HG03520 (cell line): ENCODE data around the gene SNX13.

Experiments used
- ATAC-seq: cut with Tn5 transposase; IDR thresholded peaks from one replicate; pipeline ENCODE4 v1.9.1; 2021; ENCODE audit warnings: mild to moderate bottlenecking, moderate library complexity; ENCODE audit not compliant: unreplicated experiment

SNX13 gene

GRCh38 chr7:17792075-17792936, 148.0 kb downstream of the SNX13 start:
- ATAC-seq, result no peak

- no peak for ATAC-seq
These were observed 153.0 kb downstream of the SNX13 start for GRCh38 chr7:17787257-17787656.

- ATAC-seq, result no peak
These were observed 153.9 kb downstream of the SNX13 start for GRCh38 chr7:17786314-17786852.

GRCh38 chr7:17782216-17782549, 158.1 kb downstream of the SNX13 start:
- ATAC-seq, result no peak

- ATAC-seq, result no peak
These were observed 158.6 kb downstream of the SNX13 start for GRCh38 chr7:17781491-17782215.

- no peak for ATAC-seq
These were observed 160.9 kb downstream of the SNX13 start for GRCh38 chr7:17779381-17779780.

- ATAC-seq, result no peak
These were observed 165.5 kb downstream of the SNX13 start for GRCh38 chr7:17774716-17775288.

- no peak for ATAC-seq
These were observed 166.0 kb downstream of the SNX13 start for GRCh38 chr7:17774248-17774647.

- ATAC-seq, result no peak
These were observed 167.0 kb downstream of the SNX13 start for GRCh38 chr7:17773289-17773626.

GRCh38 chr7:17772581-17773288, 167.6 kb downstream of the SNX13 start:
- ATAC-seq, result no peak

- no peak for ATAC-seq
These were observed 168.3 kb downstream of the SNX13 start for GRCh38 chr7:17771901-17772408.

GRCh38 chr7:17770710-17771375, 169.5 kb downstream of the SNX13 start:
- ATAC-seq, result no peak

- peak; percentile 67 for ATAC-seq
These were observed 170.4 kb downstream of the SNX13 start for GRCh38 chr7:17769918-17770317.

- no peak for ATAC-seq
These were observed 182.3 kb downstream of the SNX13 start for GRCh38 chr7:17758008-17758407.

- ATAC-seq, result no peak
These were observed 194.2 kb downstream of the SNX13 start for GRCh38 chr7:17746020-17746530.

GRCh38 chr7:17745610-17746009, 194.7 kb downstream of the SNX13 start:
- peak; percentile 72 for ATAC-seq

- ATAC-seq, result no peak
These were observed 197.0 kb downstream of the SNX13 start for GRCh38 chr7:17743316-17743715.

GRCh38 chr7:17741426-17741825, 198.9 kb downstream of the SNX13 start:
- ATAC-seq, result no peak
